Prostate gland (tissue), 2 donors: Measurements from ENCODE around the gene FRYL.

Experiments used
- CTCF ChIP-seq, 4 experiments: fragments of 200-600 bp in 2 of 4; fragments of 450-650 bp in 2 of 4; sonication (generic) in 2 of 4; IDR thresholded peaks; 1 replicate in 3 of 4; 2 replicates in 1 of 4; pipeline ENCODE4 v1.5.1; 2016 to 2019; ENCODE audit warnings: antibody characterized with exemption in 4 of 4, mild to moderate bottlenecking in 2 of 4, moderate library complexity in 2 of 4
- POLR2A ChIP-seq: fragments of 450-650 bp; IDR thresholded peaks from one replicate; pipeline ENCODE4 v1.6.1; 2016; ENCODE audit warnings: antibody characterized with exemption, mild to moderate bottlenecking
- POLR2AphosphoS5 ChIP-seq: sonication (generic); formaldehyde crosslinking; IDR thresholded peaks from one replicate; pipeline ENCODE4 v1.6.1; 2017; ENCODE audit warnings: antibody characterized with exemption

- TF ChIP-seq CTCF (IDR thresholded peaks at IDR 0.05) (no peak), POLR2AphosphoS5 (no peak), POLR2A (no peak)
Observed at GRCh38 chr4:48670587-48670986, 109.5 kb downstream of the FRYL start.
